GM10266 (cell line): ENCODE results near the gene ZDHHC17.

Experiments used
- DNase-seq: peaks from one replicate; pipeline ENCODE4 v3.0.0; 2012; ENCODE audit errors: extremely low spot score
- TF ChIP-seq, protein P1 (sequence below): IDR thresholded peaks from 2 replicates; pipeline ENCODE4 v1.5.1; 2012; ENCODE audit warnings: mild to moderate bottlenecking, low read depth; ENCODE audit not compliant: control insufficient read depth, insufficient read depth; ENCODE audit errors: missing control alignments

ZDHHC17 gene

GRCh38 chr12:76820888-76821482, 57.1 kb downstream of the ZDHHC17 start:
- TF ChIP-seq, protein P1, sequence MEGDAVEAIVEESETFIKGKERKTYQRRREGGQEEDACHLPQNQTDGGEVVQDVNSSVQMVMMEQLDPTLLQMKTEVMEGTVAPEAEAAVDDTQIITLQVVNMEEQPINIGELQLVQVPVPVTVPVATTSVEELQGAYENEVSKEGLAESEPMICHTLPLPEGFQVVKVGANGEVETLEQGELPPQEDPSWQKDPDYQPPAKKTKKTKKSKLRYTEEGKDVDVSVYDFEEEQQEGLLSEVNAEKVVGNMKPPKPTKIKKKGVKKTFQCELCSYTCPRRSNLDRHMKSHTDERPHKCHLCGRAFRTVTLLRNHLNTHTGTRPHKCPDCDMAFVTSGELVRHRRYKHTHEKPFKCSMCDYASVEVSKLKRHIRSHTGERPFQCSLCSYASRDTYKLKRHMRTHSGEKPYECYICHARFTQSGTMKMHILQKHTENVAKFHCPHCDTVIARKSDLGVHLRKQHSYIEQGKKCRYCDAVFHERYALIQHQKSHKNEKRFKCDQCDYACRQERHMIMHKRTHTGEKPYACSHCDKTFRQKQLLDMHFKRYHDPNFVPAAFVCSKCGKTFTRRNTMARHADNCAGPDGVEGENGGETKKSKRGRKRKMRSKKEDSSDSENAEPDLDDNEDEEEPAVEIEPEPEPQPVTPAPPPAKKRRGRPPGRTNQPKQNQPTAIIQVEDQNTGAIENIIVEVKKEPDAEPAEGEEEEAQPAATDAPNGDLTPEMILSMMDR, result peak; percentile 16
- DNase-seq, result no peak

GRCh38 chr12:76830436-76830835, 66.5 kb downstream of the ZDHHC17 start:
- TF ChIP-seq, protein P1, result no peak
- no peak for DNase-seq

DNA sequence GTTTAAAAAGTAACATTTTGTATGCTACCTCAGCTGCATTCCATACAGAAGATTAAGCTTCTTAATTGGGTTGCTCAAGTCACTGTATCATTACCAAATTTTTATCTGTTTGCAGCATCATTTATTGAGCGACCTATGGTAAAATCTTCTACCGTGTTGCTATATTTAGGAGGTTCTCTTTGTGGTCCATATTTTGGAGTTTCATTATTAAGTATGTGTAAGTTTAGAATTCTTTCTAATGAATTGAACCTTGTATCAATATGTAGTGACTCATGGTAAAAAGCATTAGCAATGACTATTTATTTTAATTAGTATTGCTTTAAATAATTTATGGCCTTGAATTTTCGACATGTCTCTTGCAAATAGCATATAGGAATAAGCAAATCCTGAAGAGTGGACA, 72.7 kb downstream of the ZDHHC17 start:
- no peak for DNase-seq
- TF ChIP-seq, protein P1, result no peak

DNA sequence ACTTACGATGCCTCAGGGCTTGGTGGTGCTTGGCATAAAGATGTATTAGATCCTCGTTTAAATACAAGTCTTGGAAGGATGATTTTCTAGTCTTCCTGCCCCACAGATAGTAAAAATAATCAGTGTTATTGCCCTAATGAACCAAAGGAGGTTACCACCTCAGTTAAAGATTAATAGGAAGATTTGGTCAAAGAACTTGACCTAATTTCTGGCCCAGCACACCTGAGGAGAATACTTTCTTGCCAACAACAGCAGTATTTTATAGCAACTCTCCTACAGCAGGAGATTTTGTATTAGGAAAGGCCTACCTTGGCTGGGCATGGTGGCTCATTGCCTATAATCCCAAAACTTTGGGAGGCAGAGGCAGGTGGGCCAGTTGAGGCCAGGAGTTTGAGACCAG, 83.3 kb downstream of the ZDHHC17 start:
- TF ChIP-seq, protein P1, result no peak
- no peak for DNase-seq

DNA sequence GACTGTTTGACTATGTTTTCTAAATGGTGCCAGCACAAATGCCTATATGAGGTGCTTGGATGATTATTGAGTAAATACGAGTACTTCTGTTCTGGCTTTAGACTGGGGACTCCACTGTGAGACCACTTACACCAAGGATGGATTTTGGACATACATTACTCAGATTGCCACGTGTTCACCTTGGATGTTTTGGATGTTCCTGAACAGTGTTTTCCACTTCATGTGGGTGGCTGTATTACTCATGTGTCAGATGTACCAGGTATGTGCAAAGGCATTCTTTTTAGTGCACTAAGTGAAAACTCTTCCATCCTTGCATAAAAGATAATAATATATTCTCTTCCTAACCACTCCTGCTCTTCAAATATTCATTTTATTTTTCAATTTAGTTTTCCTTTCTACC, 84.2 kb downstream of the ZDHHC17 start:
- TF ChIP-seq, protein P1, result no peak
- DNase-seq, result no peak

DNA sequence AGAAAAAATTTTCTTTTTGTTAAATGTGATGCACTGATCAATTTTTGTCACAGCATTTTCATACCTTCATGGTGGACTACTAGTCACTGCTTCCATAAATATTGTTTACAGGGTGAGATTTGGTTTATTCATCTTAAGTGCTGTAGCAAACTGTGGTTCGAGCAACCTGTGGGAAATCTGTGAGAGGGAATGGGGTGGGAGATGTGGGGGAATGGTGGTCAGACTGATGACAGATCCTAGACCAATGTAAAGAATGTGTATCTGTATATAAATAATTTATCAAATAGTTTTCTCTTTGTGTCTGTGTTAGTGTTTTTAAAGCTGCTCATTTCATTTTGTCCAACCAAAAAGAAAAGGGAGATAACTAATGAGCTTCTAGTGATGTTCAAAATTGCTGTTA, 88.2 kb downstream of the ZDHHC17 start:
- TF ChIP-seq, protein P1, result no peak
- no peak for DNase-seq

DNA sequence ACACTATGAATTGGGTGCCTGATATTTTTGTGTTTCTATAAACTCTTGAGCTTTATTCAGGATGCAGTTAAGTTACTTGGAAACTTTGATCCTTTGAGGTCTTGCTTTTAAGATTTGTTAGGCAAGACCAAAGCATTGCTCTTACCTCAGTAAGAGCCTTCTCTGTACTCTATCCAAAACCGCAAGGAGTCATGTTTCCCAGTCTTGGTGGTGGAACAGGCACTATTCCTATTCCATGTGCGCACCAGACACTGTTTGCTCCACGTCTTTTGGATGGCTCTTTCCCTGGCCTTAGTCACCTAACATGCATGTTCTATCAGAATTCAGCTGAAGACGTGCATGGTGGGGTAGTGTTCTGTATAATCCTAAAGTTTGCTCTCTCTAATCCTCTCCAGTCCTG, 91.4 kb downstream of the ZDHHC17 start:
- TF ChIP-seq, protein P1, result no peak
- DNase-seq, result no peak
